Hepatocyte (in vitro differentiated cells): Measurements from ENCODE around the gene DCTPP1.

ENCODE experiments used
- EZH2 ChIP-seq: fragments of 200-600 bp; sonication (generic); IDR thresholded peaks from 2 replicates; pipeline ENCODE4 v1.6.1; 2016; ENCODE audit warnings: antibody characterized with exemption, mild to moderate bottlenecking, borderline replicate concordance
- EZH2phosphoT487 ChIP-seq: fragments of 200-600 bp; sonication (generic); IDR thresholded peaks from one replicate; pipeline ENCODE4 v1.6.1; 2018; ENCODE audit warnings: antibody characterized with exemption, mild to moderate bottlenecking, low read depth, moderate library complexity; ENCODE audit not compliant: unreplicated experiment, severe bottlenecking
- TF ChIP-seq, protein P1 (sequence below): fragments of 200-600 bp; sonication (generic); IDR thresholded peaks from 2 replicates; pipeline ENCODE4 v1.5.1; 2016; ENCODE audit warnings: antibody characterized with exemption, mild to moderate bottlenecking; ENCODE audit not compliant: poor library complexity

GRCh38 chr16:30470632-30470995, 40.8 kb upstream of the DCTPP1 start:
- TF ChIP-seq, protein P1, sequence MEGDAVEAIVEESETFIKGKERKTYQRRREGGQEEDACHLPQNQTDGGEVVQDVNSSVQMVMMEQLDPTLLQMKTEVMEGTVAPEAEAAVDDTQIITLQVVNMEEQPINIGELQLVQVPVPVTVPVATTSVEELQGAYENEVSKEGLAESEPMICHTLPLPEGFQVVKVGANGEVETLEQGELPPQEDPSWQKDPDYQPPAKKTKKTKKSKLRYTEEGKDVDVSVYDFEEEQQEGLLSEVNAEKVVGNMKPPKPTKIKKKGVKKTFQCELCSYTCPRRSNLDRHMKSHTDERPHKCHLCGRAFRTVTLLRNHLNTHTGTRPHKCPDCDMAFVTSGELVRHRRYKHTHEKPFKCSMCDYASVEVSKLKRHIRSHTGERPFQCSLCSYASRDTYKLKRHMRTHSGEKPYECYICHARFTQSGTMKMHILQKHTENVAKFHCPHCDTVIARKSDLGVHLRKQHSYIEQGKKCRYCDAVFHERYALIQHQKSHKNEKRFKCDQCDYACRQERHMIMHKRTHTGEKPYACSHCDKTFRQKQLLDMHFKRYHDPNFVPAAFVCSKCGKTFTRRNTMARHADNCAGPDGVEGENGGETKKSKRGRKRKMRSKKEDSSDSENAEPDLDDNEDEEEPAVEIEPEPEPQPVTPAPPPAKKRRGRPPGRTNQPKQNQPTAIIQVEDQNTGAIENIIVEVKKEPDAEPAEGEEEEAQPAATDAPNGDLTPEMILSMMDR, result no peak
- TF ChIP-seq EZH2phosphoT487 (no peak), EZH2 (no peak)
